G401 (cell line): ENCODE data around the gene AQP12B. TPM values are rescaled to one million over a fixed set of nuclear protein-coding genes. Genes with fewer than 3 reads are reported as not detected.

Source experiments
- DNase-seq: peaks from one replicate; pipeline ENCODE4 v3.0.0-alpha.2; 2015; ENCODE audit warnings: low spot score
- in situ Hi-C: cut with HindIII; loops from 2 replicates; pipeline ENCODE4 v1.10.0; 2016; ENCODE audit warnings: low sequenced_read_pairs, mixed read lengths
- total RNA-seq: library from RNA; depleted of rRNA; stranded (reverse); fragments of >200 nt; shearing (Covaris generic); gene quantifications from 2 replicates; pipeline ENCODE4 v1.2.3, GENCODE V29; 2014

Gene AQP12B
- total RNA-seq, 1 experiment from 2014 or later = not detected

- in situ Hi-C loops = no loop called here
- no peak for DNase-seq
These were observed 40.5 kb downstream of the AQP12B start for GRCh38 chr2:240642061-240642805.

GRCh38 chr2:240640939-240641338, 41.7 kb downstream of the AQP12B start:
- peak; percentile 8 for DNase-seq
- in situ Hi-C loops = no loop called here

GRCh38 chr2:240639566-240639965, 43.1 kb downstream of the AQP12B start:
- in situ Hi-C loops = no loop called here
- no peak for DNase-seq

- DNase-seq = peak; percentile 21
- in situ Hi-C loops = no loop called here
These were observed 44.0 kb downstream of the AQP12B start for GRCh38 chr2:240638512-240639160.

- in situ Hi-C loops = no loop called here
- no peak for DNase-seq
These were observed 44.8 kb downstream of the AQP12B start for GRCh38 chr2:240637901-240638345.

GRCh38 chr2:240637116-240637900, 45.4 kb downstream of the AQP12B start:
- in situ Hi-C loops = no loop called here
- no peak for DNase-seq

- no peak for DNase-seq
- in situ Hi-C loops = no loop called here
These were observed 46.0 kb downstream of the AQP12B start for GRCh38 chr2:240636563-240637115.

- in situ Hi-C loops = no loop called here
- DNase-seq = no peak
These were observed 46.6 kb downstream of the AQP12B start for GRCh38 chr2:240635998-240636547.

GRCh38 chr2:240635121-240635997, 47.3 kb downstream of the AQP12B start:
- in situ Hi-C loops = no loop called here
- DNase-seq = no peak

- no peak for DNase-seq
- in situ Hi-C loops = no loop called here
These were observed 50.4 kb downstream of the AQP12B start for GRCh38 chr2:240632306-240632721.

- in situ Hi-C loops = no loop called here
- DNase-seq = no peak
These were observed 51.0 kb downstream of the AQP12B start for GRCh38 chr2:240631548-240632305.

- DNase-seq = no peak
- in situ Hi-C loops = no loop called here
These were observed 51.7 kb downstream of the AQP12B start for GRCh38 chr2:240630771-240631547.

GRCh38 chr2:240629968-240630770, 52.5 kb downstream of the AQP12B start:
- in situ Hi-C loops = no loop called here
- peak; percentile 85 for DNase-seq

GRCh38 chr2:240629619-240629967, 53.1 kb downstream of the AQP12B start:
- in situ Hi-C loops = no loop called here
- no peak for DNase-seq

- no peak for DNase-seq
- in situ Hi-C loops = no loop called here
These were observed 53.7 kb downstream of the AQP12B start for GRCh38 chr2:240628808-240629618.

- in situ Hi-C loops = no loop called here
- DNase-seq = no peak
These were observed 54.2 kb downstream of the AQP12B start for GRCh38 chr2:240628507-240628807.
